HFF-Myc (cell line): Measurements from ENCODE around the gene FBLL1.
"Not testable (repeated sequence)": the region's sequence is repeated elsewhere in the genome, so short reads cannot be mapped to it uniquely, and the experiment has no call there.

Experiments
- DNase-seq: peaks from one replicate; pipeline ENCODE4 v3.0.0-alpha.2; 2011; ENCODE audit warnings: low read depth; ENCODE audit errors: extremely low read depth
- H3K4me3 ChIP-seq: replicated peaks from 2 replicates; pipeline ENCODE4 v1.5.1; 2011; ENCODE audit warnings: low read depth, mild to moderate bottlenecking, control low read depth, low read length
- TF ChIP-seq, protein P1 (sequence below): IDR thresholded peaks from 2 replicates; pipeline ENCODE4 v1.5.1; 2012; ENCODE audit warnings: mild to moderate bottlenecking, low read depth, low read length, control low read depth; ENCODE audit errors: missing control alignments

The FBLL1 gene

DNA sequence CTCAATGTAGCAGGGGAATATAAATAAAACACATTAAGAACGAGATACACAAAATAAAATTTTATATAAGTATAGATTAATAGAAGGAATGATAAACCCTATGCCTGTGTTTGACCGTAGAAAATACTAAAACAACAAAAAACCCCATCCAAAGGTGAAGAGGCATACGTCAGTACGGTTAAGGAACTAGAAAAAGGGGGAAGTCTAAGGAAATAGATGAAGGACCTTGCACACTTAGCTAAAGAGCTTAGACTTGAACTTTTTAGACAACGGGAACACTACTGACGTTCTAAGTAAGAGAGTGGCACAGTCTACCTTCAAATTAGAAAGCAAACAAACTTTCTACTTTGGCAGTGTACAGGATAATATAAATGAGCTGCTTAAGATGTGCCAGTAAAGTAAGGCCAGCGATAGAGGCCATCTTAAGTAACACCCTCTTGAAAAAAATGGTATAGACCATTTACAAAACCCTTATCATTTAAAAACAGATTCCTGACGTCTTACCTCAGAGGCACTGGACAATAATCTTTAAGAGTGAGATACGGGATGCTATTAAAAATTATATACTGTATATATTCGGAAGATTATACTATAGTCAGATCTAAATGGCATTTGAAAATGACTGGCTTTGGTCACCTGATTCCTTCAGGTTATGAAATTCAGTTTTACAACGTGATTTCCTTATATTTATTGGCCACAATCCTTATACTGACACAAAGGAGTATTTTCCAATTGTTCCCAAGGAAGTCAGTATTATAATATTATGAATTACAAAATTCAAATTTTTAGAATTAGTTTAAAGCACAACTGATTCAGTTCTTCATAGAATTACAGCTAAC lies 41.6 kb downstream of the FBLL1 start:
- TF ChIP-seq, protein P1, sequence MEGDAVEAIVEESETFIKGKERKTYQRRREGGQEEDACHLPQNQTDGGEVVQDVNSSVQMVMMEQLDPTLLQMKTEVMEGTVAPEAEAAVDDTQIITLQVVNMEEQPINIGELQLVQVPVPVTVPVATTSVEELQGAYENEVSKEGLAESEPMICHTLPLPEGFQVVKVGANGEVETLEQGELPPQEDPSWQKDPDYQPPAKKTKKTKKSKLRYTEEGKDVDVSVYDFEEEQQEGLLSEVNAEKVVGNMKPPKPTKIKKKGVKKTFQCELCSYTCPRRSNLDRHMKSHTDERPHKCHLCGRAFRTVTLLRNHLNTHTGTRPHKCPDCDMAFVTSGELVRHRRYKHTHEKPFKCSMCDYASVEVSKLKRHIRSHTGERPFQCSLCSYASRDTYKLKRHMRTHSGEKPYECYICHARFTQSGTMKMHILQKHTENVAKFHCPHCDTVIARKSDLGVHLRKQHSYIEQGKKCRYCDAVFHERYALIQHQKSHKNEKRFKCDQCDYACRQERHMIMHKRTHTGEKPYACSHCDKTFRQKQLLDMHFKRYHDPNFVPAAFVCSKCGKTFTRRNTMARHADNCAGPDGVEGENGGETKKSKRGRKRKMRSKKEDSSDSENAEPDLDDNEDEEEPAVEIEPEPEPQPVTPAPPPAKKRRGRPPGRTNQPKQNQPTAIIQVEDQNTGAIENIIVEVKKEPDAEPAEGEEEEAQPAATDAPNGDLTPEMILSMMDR, result no peak
- no peak for DNase-seq
- H3K4me3 ChIP-seq, result no peak overlapping the region

DNA sequence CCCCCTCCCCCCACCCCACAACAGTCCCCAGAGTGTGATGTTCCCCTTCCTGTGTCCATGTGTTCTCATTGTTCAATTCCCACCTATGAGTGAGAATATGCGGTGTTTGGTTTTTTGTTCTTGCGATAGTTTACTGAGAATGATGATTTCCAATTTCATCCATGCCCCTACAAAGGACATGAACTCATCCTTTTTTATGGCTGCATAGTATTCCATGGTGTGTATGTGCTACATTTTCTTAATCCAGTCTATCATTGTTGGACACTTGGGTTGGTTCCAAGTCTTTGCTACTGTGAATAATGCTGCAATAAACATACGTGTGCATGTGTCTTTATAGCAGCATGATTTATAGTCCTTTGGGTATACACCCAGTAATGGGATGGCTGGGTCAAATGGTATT lies 44.6 kb downstream of the FBLL1 start:
- not testable (repeated sequence) for H3K4me3 ChIP-seq

DNA sequence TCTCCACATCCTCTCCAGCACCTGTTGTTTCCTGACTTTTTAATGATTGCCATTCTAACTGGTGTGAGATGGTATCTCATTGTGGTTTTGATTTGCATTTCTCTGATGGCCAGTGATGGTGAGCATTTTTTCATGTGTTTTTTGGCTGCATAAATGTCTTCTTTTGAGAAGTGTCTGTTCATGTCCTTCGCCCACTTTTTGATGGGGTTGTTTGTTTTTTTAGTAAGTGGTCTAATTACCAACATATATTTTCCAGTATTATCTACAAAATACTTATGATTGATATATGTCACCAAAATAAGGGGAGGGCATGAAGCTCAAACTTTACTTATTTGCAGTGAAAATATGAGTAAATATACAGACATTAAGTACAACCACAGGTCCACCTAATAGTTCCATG lies 45.1 kb downstream of the FBLL1 start:
- not testable (repeated sequence) for H3K4me3 ChIP-seq, DNase-seq

More for the DNA sequence above, 44.6 kb downstream of the FBLL1 start:
- DNase-seq, result not testable (repeated sequence)

DNA sequence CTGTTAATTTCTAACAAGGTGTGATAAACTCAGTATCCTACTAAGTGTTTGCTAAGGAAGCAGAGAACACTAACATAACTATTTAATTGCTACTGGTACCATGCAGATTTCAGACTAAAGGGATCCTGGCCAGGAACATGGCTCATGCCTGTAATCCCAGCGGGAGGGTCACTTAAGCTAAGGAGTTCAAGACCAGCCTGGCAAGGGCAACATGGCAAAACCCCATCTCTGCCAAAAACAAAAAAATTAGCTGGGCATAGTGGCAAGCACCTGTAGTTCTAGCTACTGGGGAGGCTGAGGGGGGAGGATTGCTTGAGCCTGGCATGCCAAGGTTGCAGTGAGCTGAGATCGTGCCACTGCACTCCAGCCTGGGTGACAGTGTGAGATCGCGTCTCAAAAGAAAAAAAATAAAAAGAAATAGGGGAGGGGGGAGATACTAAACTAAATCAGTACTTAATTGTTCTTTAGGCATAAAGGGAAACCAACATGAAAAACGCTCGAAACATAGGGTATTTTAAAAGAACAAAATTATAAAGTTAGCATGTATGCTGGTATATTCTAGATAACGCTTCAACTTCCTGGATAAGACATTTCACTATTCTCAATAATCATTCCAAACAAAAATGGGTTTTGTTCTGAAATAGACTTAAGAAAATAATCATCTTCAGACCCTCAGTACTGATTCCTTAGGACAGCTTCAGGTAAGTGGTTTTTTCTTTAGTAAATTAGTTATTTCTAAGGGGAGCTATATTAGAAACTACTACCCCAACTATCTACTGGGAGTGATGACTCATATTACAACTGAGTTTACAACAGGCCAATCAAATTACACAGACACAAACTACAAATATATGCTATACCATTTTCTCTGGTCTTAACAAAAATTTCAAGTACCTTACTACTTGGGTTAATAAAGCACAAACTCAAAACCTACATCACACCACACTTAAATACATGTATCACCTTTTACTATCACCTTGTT lies 46.6 kb downstream of the FBLL1 start:
- H3K4me3 ChIP-seq, result no peak overlapping the region
- no peak for DNase-seq
- TF ChIP-seq, protein P1, result no peak

- H3K4me3 ChIP-seq, result peak overlapping the region; percentile 81
- TF ChIP-seq, protein P1, result no peak
- no peak for DNase-seq
Measured at GRCh38 chr5:168578006-168578405, 48.9 kb downstream of the FBLL1 start.

DNA sequence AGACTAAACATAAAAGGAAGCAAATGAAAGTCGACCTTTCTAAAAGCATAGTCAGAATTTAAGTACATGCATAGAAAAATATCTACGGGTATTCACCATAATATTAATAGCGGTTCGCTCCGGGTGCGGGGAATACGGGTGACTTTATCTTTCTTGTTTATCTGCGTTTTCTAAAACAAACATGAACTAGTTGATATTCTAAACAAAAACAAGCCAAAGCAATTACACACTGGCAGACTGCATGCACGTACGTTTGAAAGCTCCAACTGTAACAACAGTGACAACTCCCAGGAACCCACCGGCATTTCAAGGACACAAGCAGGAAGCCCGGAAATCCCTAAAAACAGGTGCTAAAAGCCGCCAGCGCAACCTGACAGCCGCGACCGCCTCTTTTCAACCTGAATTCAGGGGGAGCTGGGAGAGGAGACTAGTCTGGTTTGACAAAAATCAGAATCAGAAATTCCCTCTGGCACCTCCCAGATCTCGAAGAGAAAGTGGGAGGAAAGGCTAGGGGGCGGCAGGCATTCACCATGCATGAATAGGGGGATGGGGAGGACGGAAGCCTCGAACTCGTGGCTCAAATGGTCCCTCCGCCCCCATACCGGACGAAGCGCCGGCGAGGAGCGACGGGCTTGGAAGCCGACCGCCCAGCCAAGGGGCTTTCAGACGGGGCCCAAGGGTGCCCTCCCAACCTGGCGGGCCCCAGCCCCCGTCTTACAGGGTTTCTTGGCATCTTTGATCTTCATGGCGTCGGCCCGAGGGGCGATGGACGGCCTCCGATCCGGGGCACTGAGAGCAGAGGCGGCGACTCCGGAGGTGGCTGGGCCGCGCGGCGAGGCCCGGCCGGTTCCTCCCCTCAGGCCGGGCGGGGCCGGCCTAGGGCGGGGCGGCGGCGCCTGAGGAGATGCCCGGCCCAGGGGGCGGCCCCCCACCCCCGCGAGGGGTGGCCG lies 49.7 kb downstream of the FBLL1 start, which contains the start of gene PANK3:
TSS of gene PANK3 (minus strand) at position 831 of the 950 bp plus-strand sequence. CDS start at position 746, 85 bp downstream.
- DNase-seq, result no peak
- H3K4me3 ChIP-seq, result peak within 1 kb of the TSS; percentile 81
- TF ChIP-seq, protein P1, result no peak
